ENCODE measurements around the gene RMRP. TPM values are rescaled to one million over a fixed set of nuclear protein-coding genes. Genes with fewer than 3 reads are reported as not detected.
A peak's percentile ranks its signal among the peaks of the same experiment; 100 is the strongest.

RMRP gene
- total and polyA plus RNA-seq, 2 of the 4 experiments (the other 2 are of a cell fraction) = 39.7 to 13,690 TPM

DNA sequence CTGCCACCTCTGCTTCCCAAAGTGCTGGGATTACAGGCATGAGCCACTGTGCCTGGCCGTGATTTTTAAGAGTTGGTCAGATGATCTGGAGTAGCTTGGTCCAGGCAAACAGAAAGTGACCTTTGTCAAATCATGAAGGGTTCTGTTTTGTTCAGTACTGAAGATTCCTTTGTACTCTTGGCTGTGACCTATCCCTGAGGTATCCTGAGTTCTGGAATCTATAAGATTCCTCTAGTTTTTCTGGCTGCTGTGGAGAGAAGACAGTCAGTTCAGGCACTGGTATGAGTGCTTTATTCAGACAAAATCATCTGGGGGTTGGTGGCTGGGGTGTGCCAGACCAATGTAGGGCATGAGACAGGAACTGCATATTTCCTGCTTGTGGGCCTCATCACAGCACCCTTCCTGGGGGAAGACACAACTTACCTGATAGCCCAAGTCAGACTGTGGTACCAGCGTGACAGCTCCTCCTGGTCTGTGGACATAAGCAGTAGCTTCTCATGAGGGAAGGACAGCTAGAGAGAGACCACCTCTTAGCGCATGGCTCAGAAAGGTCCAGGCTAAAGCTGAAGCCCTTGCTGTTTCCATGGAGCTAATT is 4.0 kb upstream of the RMRP start:
- Histone ChIP-seq H2AK5ac (ENCODE audit: low read depth, low read length) (peak overlapping the region; percentile 60), H4K5ac (ENCODE audit: low read depth, low read length) (0 out of 2 replicates have a peak overlapping the region, but pooled peaks have one; percentile 12), H2AFZ (replicated peaks; ENCODE audit: low read length, poor library complexity) (no peak overlapping the region), H3K79me1 (ENCODE audit: low read depth in 1 of 2, low read length in 2 of 2) (peaks cover 30 to 65% of the 10 kb centered on the region in 2 experiments; a peak in 3 of 4 replicates), H3K4me3 (ENCODE audit: insufficient read depth, low read depth, low read length) (no peak overlapping the region), H4K91ac (ENCODE audit: insufficient read depth, low read depth, low read length) (peak overlapping the region; percentile 30), H3K36me3 (ENCODE audit: control insufficient read depth, insufficient read depth, low read length) (peaks cover 11% of the 10 kb centered on the region), H3K23ac (ENCODE audit: low read depth, low read length) (peak overlapping the region; percentile 4; the same call in 1 of the 2 replicates), H2BK5ac (ENCODE audit: low read depth, low read length, poor library complexity, severe bottlenecking) (peak overlapping the region; percentile 20), H2BK15ac (ENCODE audit: low read depth, low read length) (no peak overlapping the region), H3K4me2 (ENCODE audit: low read depth, low read length) (no peak overlapping the region), H3K4ac (ENCODE audit: low read depth, low read length) (peak overlapping the region; percentile 22; the same call in 1 of the 2 replicates), H3K9ac (ENCODE audit: low read depth, low read length) (peak overlapping the region; percentile 5; the same call in 1 of the 2 replicates), H3K14ac (replicated peaks; ENCODE audit: low read depth, low read length) (no peak overlapping the region), H4K8ac (ENCODE audit: low read depth in 2 of 2, low read length in 2 of 2) (no peak overlapping the region; a peak in 1 of 4 replicates), H3K27me3 (ENCODE audit: control insufficient read depth, insufficient read depth, low read length) (no peaks in the 10 kb centered on the region), H4K20me1 (ENCODE audit: insufficient read depth, low read length) (peaks cover 3% of the 10 kb centered on the region; the same call in 1 of the 2 replicates), H2AK9ac (replicated peaks; ENCODE audit: low read depth, low read length, poor library complexity) (no peak overlapping the region), H3K9me3 (ENCODE audit: control insufficient read depth, insufficient read depth, low read length) (no peaks in the 10 kb centered on the region), H3K18ac (ENCODE audit: low read depth, low read length) (no peak overlapping the region), H2BK20ac (ENCODE audit: low read depth, low read length) (no peak overlapping the region), H3K9me1 (ENCODE audit: insufficient read depth, low read length) (peaks cover 15% of the 10 kb centered on the region), H3K56ac (ENCODE audit: extremely low read depth, insufficient read depth, low read length) (no peak overlapping the region), H3K27ac (ENCODE audit: insufficient read depth, low read length) (peak overlapping the region; percentile 18; the same call in 1 of the 2 replicates), H2BK120ac (ENCODE audit: low read depth, low read length) (0 out of 2 replicates have a peak overlapping the region, but pooled peaks have one; percentile 1), H3K4me1 (ENCODE audit: control insufficient read depth, insufficient read depth, low read length) (peaks cover 19% of the 10 kb centered on the region)
- TF ChIP-seq CEBPB (IDR thresholded peaks at IDR 0.05; ENCODE audit: low read depth, low read length) (no peak), FOS (IDR thresholded peaks at IDR 0.05; ENCODE audit: low read depth, low read length) (no peak), RCOR1 (IDR thresholded peaks at IDR 0.05; ENCODE audit: insufficient replicate concordance, low read length) (no peak), RAD21 (IDR thresholded peaks at IDR 0.05; ENCODE audit: low read length) (no peak), NFE2L2 (IDR thresholded peaks at IDR 0.05; ENCODE audit: low read depth, low read length) (no peak), MAZ (IDR thresholded peaks at IDR 0.05; ENCODE audit: borderline replicate concordance, low read depth, low read length) (no peak), POLR2A (IDR thresholded peaks at IDR 0.05; ENCODE audit: low read depth, low read length) (no peak), MAFK (IDR thresholded peaks at IDR 0.05; ENCODE audit: low read depth, low read length) (no peak), SMC3 (IDR thresholded peaks at IDR 0.05; ENCODE audit: low read depth, low read length) (no peak), BHLHE40 (IDR thresholded peaks at IDR 0.05; ENCODE audit: low read depth, low read length) (no peak), USF2 (IDR thresholded peaks at IDR 0.05; ENCODE audit: low read depth, low read length) (no peak)
- ATAC-seq (ENCODE audit: low read depth) (no peak), DNase-seq (no peak)
- dilution Hi-C loops (cut with HindIII; ENCODE audit: low sequenced_read_pairs, unreplicated experiment) = no loop called here
- no CpG with 5 or more reads among the region's 3 CpGs for whole genome bisulfite sequencing, 2 experiments (ENCODE audit: extremely low coverage in 2 of 2, insufficient read length in 1 of 2)
- POLR2A ChIA-PET (ENCODE audit: unreplicated experiment) = interaction anchor here (1.1 to 2.1 kb wide), 7 partner anchors 16 to 87 kb away, joined by 4 to 14 read pairs (median 7); no protein-coding TSS in a partner anchor
- intact Hi-C loops (cut with micrococcal nuclease) = no loop called here
- no TSS peak for BruUV-seq (replicated peaks)
- in situ Hi-C loops (cut with MboI; ENCODE audit: low sequenced_read_pairs) = no loop called here
- CTCF ChIA-PET = interaction anchor here (0.5 to 2.1 kb wide), 11 partner anchors 8 to 163 kb away, joined by 3 to 11 read pairs (median 5); partner anchors contain the start of genes CREB3, TLN1 and TPM2
